Activated CD4-positive, alpha-beta T cell treated with anti-CD3 and anti-CD28 coated beads, Interleukin-10, Interleukin-2, amounts not matched to agents 100 ng/mL and 50 ng/mL, durations not matched to agents 16 hours and 8 hours (primary cell): Measurements from ENCODE around the gene HSPA12A.

ENCODE experiments used
- DNase-seq: peaks from one replicate; pipeline ENCODE4 v3.0.0-alpha.2; 2020

HSPA12A gene, protein sequence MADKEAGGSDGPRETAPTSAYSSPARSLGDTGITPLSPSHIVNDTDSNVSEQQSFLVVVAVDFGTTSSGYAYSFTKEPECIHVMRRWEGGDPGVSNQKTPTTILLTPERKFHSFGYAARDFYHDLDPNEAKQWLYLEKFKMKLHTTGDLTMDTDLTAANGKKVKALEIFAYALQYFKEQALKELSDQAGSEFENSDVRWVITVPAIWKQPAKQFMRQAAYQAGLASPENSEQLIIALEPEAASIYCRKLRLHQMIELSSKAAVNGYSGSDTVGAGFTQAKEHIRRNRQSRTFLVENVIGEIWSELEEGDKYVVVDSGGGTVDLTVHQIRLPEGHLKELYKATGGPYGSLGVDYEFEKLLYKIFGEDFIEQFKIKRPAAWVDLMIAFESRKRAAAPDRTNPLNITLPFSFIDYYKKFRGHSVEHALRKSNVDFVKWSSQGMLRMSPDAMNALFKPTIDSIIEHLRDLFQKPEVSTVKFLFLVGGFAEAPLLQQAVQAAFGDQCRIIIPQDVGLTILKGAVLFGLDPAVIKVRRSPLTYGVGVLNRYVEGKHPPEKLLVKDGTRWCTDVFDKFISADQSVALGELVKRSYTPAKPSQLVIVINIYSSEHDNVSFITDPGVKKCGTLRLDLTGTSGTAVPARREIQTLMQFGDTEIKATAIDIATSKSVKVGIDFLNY

DNA sequence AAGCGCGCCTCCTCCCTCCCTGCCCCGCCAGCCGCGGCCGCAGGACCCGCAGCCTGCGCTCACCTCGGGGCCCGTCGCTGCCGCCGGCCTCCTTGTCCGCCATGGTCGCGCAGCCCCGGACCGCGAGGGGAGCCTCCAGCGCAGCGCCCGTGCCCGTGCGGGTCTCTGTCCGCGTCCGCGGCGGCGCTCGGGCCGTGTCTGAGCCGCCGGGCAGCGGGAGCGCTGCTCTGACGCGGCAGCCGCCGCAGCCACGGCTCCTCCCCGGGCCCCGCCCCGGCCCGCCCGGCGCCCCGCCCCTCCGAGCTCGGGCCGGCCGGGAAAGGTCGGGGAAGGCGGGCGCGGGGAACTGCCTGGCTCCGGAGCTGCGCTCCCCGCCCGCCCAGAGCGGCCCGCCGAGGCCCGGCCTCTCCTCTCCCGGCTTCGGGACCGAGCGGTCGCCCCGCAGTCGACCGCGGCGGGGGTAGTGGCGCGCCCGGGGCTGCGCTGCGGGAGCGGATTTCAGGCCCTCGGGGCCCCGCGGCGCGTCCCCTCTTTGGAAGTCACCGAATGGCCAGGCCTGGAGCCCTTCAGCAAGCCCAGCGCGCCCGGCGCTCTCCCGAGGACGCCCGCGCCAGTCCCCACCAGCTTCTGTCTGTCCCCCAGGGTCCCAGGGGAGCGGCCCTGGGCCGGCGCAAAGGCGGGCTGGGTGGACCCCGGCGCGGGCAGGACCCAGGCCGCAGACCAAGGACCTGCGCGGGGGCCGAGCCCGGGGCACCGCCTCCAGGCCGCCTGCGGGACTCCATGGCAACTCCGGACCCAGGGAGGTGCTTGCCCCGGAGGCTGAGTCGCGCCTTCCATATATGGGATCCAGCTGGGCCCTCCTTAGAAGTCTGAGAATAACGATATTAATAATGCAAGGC is at the start of gene HSPA12A:
Gene HSPA12A, minus strand, starts transcription at position 200 of the 899 bp plus-strand sequence. Its CDS starts 97 bp downstream, at position 103.
- peak; percentile 57 for DNase-seq

GRCh38 chr10:116791241-116791640 is 48.9 kb upstream of the HSPA12A start:
- no peak for DNase-seq

- peak; percentile 77 for DNase-seq
Measured at GRCh38 chr10:116787893-116788665, 45.7 kb upstream of the HSPA12A start.

DNA sequence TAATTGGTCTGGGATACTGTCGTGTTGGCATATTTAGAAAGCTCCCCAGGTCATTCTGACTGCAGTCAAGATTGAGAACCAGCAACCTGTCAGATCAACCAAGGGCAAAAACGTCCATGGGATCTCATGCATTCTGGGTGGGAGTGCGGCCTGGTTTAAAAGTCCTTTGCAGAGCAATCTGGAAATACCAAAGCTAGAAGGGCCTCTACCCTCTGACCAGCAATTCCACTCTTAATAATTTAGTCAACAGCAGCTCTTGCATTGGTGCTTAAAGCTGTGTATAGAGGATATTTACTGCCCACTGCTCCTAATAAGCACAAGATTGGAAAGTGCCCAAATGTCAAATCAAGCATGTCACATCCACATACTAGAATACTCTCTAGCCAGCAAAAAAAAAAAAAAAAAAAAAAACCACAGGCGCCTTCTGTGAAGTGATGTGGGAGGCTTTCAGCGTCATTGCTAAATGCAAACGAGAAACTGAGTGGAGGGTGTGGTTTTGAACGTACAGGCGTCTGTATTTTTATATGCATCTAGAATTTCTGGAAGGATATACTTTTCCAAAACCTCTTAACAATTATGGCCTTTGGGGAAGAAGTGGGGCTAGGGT is 44.8 kb upstream of the HSPA12A start:
- DNase-seq: no peak

DNA sequence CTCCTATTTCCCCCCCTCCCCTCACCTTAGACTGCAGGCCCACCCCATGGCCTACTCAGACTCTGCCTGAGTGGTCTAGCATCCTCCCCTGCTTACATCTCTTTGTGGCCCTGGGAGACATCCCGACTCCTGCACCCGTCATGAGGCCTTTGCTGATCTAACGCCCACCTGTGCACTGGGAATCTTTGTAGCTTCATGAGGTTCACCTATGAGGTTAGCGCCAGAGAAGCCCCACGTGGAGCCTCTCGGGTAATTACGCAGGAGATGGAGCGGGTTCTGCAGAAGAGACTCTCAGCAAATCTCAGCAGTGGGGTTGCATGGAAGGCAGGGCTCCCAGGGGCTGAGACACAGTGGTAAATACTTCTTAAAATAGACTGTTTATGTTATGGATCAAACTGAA is 43.5 kb upstream of the HSPA12A start:
- DNase-seq: no peak

- DNase-seq: no peak
Measured at GRCh38 chr10:116785282-116785681, 42.9 kb upstream of the HSPA12A start.

- DNase-seq: no peak
Measured at GRCh38 chr10:116784651-116785050, 42.3 kb upstream of the HSPA12A start.

DNA sequence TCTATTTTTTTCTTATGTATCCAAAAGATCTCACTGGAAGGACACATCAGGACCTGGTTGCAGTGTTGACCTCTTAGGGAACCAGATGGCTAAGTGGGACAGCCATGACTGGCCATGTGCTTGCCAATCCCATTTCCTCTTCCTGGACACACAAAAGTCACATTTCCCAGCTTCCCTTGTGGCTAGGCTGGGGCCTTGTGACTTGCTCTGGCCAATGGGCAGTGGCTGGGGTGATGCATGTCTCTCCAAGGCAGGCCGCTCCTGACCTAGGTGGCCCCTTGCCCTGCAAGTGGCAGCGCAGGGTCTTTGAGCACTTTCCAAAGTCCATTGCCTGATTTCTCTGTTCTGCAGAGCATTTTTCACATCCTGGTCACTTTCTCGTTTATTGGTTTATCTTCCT is 41.7 kb upstream of the HSPA12A start:
- DNase-seq: no peak

DNA sequence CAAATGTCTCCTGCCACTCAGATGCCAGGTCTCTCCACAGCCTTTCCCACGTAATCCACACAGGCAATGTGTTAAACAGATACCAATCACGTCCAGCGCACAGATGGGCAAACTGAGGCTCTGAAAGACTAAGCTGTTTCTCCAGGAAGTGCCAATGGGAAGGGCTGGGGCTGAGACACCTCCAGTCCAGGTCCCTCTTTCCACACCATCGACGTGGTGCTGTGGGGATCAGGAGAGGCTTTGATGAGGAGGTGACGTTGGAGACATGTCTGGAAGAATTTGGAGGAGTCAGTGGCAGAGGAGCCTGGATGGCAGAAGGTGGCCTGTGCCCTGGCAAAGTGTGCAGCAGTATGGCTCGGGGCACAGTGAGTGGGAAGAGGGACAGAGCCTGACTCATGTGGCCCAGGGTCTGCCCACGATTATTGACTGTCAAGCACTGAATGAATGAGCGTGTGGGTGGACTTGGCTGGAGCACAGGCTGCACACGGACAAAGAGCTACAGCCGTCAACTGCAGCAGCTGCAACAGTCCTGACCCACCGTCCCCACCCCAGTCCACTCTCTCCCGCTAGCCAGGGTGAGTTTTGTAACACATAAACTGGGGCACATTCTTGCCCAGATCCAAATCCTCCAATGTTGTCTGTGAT is 40.8 kb upstream of the HSPA12A start:
- no peak for DNase-seq

GRCh38 chr10:116781370-116781884 is 39.1 kb upstream of the HSPA12A start:
- DNase-seq: no peak

GRCh38 chr10:116780691-116781205 is 38.4 kb upstream of the HSPA12A start:
- DNase-seq: no peak

DNA sequence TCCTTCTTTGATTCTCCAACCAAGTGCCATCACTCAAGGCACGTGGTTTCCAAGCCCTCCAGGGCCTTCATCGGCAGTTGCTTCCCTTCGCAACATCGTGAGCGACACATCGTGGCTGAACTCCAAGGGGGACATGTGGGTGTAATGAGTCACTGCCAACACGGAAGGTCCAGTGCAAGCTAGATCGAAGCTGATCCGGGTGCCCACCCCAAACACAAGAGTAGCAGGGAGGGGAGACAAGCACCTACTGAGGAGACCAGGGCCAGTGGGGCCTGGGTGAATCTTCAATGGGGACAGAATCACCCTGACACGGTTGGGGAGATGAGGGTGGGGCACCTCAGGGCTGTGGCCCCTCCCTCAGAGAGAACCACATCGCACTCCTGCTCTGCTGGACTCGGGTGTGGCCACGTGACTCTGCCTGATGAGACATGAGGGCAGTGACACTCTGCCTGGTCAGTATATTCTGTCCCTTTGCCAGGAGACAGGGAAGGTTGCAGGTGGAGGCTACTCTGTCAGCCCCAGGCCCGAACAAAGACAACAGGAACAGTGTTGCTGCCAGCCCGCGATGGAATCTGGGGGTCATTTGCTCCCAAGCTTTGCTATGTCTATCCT is 36.8 kb upstream of the HSPA12A start:
- DNase-seq: no peak

- DNase-seq: no peak
Measured at GRCh38 chr10:116777006-116777405, 34.6 kb upstream of the HSPA12A start.

GRCh38 chr10:116775488-116776400 is 33.4 kb upstream of the HSPA12A start:
- no peak for DNase-seq

- DNase-seq: no peak
Measured at GRCh38 chr10:116774728-116775151, 32.4 kb upstream of the HSPA12A start.

DNA sequence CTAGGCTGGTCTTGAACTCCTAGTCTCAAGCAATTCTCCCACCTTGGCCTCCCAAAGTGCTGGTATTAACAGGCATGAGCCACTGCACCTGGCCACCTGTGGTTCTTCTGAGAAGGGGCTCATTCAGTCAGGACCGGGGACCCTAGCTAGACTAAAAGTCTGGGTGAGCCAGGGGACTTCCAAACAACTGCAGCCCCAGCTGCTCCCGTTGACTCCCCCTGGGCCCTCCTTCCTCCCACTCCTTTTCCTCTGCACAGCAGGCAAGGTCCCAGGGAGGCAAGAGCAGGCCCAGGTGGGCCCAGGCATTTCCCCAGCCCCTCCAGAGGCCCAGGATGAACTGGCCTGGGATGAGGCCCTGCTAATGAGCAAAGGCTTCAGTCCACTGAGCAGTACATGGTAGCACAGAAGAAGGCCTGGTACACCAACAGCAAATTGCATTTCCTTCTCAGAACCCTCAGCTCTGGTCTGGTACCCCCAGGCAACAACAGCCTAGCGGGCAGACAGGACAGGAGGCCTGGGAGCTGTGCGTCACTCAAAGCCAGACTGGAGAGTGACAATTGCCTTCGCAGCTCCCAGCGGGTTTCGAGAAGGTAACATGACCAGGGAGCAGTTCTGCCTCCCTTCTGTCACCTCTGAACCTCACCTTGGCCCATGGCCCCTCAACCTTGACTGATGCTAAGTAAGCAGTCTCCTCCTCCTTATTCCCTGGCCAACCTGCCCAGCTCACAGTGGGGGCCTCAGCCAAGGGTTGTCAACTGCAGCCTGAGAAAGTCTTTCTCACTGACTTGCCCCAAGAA is 30.7 kb upstream of the HSPA12A start:
- no peak for DNase-seq

DNA sequence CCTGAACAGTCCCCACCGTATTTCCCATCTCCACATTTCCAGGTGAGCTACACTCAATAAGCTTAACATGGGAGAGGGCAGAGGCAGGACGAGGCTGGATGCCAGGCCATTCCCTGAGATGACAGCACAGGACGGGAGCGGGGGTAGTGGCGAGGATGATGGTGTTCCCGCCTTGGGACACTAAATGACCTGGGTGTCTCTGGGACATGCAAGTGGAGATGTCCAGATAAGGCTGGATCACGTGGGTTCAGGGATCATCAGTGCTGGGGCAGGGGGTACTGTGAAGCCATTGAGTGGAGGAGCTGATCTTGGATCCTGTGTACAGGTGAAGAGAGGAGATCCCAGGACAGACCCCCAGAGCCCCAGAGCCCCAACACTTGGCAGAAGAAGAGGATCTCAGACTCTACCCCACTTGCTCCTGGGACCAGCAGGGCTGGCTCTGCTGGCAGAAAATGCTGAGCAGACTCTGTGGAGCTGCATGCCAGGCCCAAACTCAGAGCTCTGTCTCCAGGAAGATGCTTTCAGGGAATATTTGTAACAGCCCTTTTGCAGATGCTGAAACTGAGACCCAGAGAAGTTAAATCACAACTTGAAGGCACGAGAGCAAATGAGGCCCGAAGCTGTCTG is 29.7 kb upstream of the HSPA12A start:
- no peak for DNase-seq
